ENCODE results near the gene MYH1. TPM values are rescaled to one million over a fixed set of nuclear protein-coding genes. Genes with fewer than 3 reads are reported as not detected.

MYH1 gene
- total RNA-seq, 2 donors from 2014 or later = not detected

DNA sequence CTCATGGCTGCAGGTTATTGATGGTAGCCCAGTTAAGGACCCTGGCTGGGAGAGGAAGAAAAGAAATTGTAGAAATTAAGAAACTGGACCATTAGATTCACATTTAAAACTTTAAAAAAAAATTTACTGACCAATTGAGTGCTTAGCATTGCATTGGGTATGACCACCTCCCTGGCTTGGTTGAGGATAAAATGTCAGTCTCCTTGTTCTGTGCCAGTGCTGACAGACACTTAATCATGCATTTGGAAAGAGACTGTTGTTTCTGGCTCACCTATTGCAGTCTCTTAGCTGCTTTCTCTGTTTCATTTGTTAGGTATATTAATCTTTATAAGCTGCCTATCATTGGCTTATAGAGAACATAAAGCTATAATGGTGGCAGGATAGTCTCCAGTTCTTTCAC is 1.7 kb downstream of the MYH1 start:
- intact Hi-C loops (cut with DNase I) = no loop called here
- H3K27me3 ChIP-seq = no peaks in the 10 kb centered on the region
- H3K4me3 ChIP-seq = no peak overlapping the region
- H3K9me3 ChIP-seq = no peaks in the 10 kb centered on the region
- DNase-seq (no peak), ATAC-seq (no peak)
- no peaks in the 10 kb centered on the region for H3K4me1 ChIP-seq
- no peak overlapping the region for H3K27ac ChIP-seq
- no peaks in the 10 kb centered on the region for H3K36me3 ChIP-seq (replicated peaks in 1 of 2; ENCODE audit: insufficient read depth in 1 of 2, low read depth in 2 of 2)
- TF ChIP-seq, protein P1, sequence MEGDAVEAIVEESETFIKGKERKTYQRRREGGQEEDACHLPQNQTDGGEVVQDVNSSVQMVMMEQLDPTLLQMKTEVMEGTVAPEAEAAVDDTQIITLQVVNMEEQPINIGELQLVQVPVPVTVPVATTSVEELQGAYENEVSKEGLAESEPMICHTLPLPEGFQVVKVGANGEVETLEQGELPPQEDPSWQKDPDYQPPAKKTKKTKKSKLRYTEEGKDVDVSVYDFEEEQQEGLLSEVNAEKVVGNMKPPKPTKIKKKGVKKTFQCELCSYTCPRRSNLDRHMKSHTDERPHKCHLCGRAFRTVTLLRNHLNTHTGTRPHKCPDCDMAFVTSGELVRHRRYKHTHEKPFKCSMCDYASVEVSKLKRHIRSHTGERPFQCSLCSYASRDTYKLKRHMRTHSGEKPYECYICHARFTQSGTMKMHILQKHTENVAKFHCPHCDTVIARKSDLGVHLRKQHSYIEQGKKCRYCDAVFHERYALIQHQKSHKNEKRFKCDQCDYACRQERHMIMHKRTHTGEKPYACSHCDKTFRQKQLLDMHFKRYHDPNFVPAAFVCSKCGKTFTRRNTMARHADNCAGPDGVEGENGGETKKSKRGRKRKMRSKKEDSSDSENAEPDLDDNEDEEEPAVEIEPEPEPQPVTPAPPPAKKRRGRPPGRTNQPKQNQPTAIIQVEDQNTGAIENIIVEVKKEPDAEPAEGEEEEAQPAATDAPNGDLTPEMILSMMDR (IDR thresholded peaks at IDR 0.05) = no peak
- TF ChIP-seq POLR2A (IDR thresholded peaks at IDR 0.05) = no peak

DNA sequence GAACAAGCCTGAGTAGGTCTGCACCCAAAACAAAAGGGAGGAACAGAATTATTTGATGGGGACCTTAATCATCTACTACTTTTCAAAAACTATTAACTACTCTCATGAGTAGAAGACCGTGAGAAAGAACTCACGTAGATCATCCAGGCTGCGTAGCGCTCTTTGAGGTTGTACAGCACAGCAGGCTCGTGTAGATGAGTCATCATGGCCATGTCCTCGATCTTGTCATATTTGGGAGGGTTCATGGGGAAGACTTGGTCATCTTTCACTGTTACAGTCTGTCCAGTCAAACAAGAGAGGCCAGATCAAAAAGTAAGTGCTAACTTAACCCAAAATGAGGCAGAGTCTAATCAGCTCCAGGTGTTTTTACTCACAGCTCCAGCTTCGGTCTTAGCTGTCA is 2.3 kb downstream of the MYH1 start:
- TF ChIP-seq POLR2A (IDR thresholded peaks at IDR 0.05) = no peak
- TF ChIP-seq, protein P1 (IDR thresholded peaks at IDR 0.05) = no peak
- H3K4me3 ChIP-seq = no peak overlapping the region
- H3K9me3 ChIP-seq = no peaks in the 10 kb centered on the region
- no peak for ATAC-seq
- DNase-seq = no peak
- H3K4me1 ChIP-seq = no peaks in the 10 kb centered on the region
- intact Hi-C loops (cut with DNase I) = no loop called here
- no peaks in the 10 kb centered on the region for H3K27me3 ChIP-seq
- WGBS, 2 donors = 67 to 72% methylated on average over 7 of the region's 7 CpGs
- no peak overlapping the region for H3K27ac ChIP-seq
- H3K36me3 ChIP-seq (replicated peaks in 1 of 2; ENCODE audit: insufficient read depth in 1 of 2, low read depth in 2 of 2) = no peaks in the 10 kb centered on the region

GRCh38 chr17:10513299-10514067 is 4.9 kb downstream of the MYH1 start:
- ATAC-seq (no peak), DNase-seq (peak in 1 of 4 donors; percentile 6)
- H3K4me3 ChIP-seq = no peak overlapping the region
- no peaks in the 10 kb centered on the region for H3K27me3 ChIP-seq
- H3K9me3 ChIP-seq = no peaks in the 10 kb centered on the region
- H3K4me1 ChIP-seq = no peaks in the 10 kb centered on the region
- H3K27ac ChIP-seq = no peak overlapping the region
- intact Hi-C loops (cut with DNase I) = no loop called here
- H3K36me3 ChIP-seq (replicated peaks in 1 of 2; ENCODE audit: insufficient read depth in 1 of 2, low read depth in 2 of 2) = no peaks in the 10 kb centered on the region
- TF ChIP-seq, protein P1 (IDR thresholded peaks at IDR 0.05) = no peak
- TF ChIP-seq POLR2A (IDR thresholded peaks at IDR 0.05) = no peak
- 36 to 47% methylated on average over 6 of the region's 6 CpGs for WGBS, 2 donors

GRCh38 chr17:10512856-10513255 is 5.5 kb downstream of the MYH1 start:
- WGBS, 2 donors = 53 to 66% methylated on average over 2 of the region's 2 CpGs
- H3K27me3 ChIP-seq = no peaks in the 10 kb centered on the region
- no peak for DNase-seq
- TF ChIP-seq POLR2A (IDR thresholded peaks at IDR 0.05) = no peak
- TF ChIP-seq, protein P1 (IDR thresholded peaks at IDR 0.05) = no peak
- no peak overlapping the region for H3K4me3 ChIP-seq
- intact Hi-C loops (cut with DNase I) = no loop called here
- no peaks in the 10 kb centered on the region for H3K36me3 ChIP-seq (replicated peaks in 1 of 2; ENCODE audit: insufficient read depth in 1 of 2, low read depth in 2 of 2)
- H3K9me3 ChIP-seq = no peaks in the 10 kb centered on the region
- H3K27ac ChIP-seq = no peak overlapping the region
- no peak for ATAC-seq
- no peaks in the 10 kb centered on the region for H3K4me1 ChIP-seq

GRCh38 chr17:10499950-10500349 is 18.4 kb downstream of the MYH1 start:
- H3K27me3 ChIP-seq = no peaks in the 10 kb centered on the region
- DNase-seq (no peak), ATAC-seq (no peak)
- 54 to 68% methylated on average over 3 of the region's 3 CpGs for WGBS, 2 donors
- no peak overlapping the region for H3K27ac ChIP-seq
- H3K4me1 ChIP-seq = no peaks in the 10 kb centered on the region
- intact Hi-C loops (cut with DNase I) = no loop called here
- TF ChIP-seq POLR2A (IDR thresholded peaks at IDR 0.05) = no peak
- TF ChIP-seq, protein P1 (IDR thresholded peaks at IDR 0.05) = no peak
- no peak overlapping the region for H3K4me3 ChIP-seq
- no peaks in the 10 kb centered on the region for H3K36me3 ChIP-seq (replicated peaks in 1 of 2; ENCODE audit: insufficient read depth in 1 of 2, low read depth in 2 of 2)
- no peaks in the 10 kb centered on the region for H3K9me3 ChIP-seq
